ENCODE results near the gene TFF1.

TFF1 gene

DNA sequence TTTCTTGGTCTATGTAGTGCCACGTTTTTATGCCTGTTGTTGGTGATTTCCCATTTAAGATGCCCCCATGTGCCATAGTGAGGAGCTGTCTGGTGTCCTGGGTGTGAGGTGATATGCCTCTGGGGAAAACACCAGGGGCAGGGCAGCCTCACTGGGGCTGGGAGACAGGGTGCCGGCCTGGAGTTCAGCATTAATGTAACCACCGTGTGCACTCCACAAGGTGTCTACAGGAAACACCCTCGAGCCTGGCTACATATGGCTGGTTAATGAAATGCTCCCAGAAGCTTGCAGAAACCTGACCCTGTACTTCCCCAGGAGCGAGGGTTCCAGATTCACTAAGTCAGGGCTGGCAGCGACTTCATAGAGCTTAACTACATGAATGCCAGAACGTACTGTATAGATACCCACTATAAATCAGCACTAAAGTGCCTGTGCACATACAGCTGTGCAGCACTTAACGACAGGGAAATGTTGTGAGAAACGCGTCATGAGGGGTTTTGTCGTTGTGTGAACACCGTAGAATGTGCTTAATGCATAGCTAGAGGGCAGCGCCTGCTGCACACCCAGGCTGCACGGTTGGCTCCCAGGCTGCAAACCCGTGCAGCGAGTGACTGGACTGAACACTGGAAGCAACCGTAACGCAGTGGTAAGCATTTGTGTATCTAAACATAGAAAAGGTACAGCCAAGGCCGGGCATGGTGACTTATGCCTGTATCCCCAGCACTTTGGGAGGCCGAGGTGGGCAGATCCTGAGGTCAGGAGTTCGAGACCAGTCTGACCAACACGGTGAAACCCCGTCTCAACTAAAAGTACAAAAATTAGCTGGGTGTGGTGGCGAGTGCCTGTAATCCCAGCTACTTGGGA lies 25.9 kb downstream of the TFF1 start:
- no peak for DNase-seq

DNA sequence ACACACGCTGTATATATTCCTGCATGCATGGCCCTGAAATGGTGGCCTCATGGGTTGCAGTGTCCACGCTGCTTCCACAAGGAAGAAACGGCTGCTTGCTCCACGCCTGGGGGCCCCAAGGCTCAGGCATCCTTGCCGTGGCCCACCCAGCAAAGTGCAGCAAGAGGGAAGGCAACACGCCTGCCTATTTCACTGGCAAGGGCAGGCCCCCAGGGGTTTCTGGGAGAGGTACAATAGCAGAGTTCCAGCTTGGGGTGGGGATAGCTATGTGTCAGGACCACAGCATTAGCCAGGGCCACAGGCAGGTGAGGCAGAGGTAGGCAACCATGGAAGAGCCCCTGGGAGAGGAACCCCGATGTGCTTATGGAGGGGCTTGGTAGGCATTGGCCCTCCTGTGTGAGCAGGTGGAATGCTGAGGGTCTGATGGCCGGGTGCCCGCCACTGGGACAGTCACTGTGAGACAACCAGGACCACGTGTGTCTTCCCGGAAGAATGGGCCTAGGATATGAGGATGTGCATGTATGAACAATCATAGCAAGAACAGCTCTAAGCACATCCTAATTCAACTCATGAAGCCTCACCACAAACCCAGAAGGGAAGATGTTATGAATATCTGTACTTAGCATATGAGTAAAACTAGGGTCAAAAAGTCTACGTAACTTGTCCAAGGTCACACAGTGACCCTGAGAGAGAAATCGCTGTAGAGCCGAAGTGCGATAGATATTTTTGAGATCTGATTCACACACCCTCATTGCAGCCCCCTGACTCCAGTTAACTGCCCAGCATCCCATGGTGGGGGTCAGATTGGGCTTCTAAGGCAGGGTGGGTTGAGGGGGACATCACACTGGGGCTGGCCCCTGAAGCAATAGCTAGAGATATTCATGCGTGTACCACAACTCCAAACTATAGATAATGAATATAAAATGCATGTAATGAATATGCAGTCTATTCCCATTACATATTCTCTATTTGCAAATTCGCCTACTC lies 27.3 kb downstream of the TFF1 start:
- no peak for DNase-seq

DNA sequence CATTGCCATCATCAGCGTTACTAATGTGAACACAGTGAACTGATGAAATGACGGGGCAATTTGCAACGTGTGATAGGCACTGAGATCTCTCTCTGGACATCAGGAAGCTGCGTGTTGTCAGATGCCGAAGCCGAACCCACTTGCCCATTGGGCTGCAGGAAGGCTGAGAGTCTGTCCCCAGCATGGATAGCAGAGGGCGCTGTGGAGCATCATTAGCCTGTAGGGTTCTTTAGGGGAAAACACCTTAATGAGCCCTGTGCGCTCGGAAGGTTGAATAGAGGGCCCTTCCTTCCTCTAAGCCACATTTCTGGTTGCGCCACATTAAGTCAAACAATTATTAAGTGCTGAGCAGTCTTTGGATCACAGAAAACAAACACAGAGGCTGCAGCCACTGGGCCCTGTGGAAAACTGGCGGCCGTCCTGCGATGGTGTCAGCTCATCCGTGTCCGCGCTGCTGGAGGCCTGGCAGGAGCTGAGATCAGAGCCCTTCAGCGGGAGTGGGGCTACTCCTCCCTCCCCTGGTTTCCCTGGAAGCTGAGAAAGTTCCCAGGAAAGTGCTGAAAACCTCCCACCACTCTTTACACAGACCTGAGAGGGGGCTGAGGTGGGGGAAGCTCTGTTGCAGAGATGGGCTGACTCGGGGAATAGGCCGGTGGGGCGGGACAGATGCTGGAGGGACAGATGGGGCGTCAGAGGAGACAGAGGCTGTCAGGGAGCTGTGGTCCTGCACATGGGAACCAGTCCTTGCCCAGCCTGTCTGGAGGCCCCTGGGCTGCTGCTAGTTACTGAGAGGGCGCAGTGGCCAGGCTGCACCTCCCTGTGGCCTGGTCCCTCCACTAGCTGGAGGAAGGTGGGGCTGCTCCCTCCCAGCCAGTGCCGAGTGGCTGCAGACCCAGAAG lies 28.3 kb downstream of the TFF1 start:
- peak; percentile 8 for DNase-seq

DNA sequence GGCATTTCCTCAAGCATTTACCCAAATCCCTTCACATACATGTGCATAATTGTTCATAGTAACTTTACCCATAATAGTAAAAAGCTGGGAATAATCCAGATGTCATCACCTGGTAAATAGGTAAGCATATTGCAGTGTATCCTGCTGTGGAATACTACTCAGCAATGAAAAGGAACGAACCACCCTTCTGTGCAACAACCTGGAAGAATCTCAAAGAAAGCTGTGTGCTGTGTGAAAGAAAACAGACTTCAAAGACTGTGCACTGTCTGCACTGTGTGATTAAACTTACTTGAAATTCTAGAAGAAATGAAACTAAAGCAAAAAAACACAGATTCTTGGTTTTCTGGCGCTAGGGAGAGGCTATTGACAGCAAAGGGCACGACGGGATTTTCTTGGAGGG lies 29.1 kb downstream of the TFF1 start:
- DNase-seq = no peak

DNA sequence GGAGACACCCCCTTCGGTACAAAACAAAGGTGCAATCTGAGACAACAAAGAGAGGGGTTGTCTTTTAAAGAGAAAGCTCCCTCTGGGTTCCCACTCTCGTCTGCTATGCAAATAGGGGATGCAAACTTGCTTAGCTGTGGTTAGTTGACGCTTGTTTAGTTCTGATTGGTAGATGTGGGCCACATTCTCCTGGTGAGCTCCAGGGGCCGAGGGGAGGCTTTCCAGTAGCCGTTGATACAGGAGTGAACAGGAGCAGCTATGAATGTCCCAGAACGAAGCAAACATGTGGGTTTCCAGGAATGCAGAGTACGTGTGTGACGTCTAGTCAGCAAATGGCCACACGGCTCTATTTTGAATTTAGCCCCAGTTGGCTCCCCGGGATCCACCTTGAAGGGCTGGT lies 30.3 kb downstream of the TFF1 start:
- peak; percentile 2 for DNase-seq

DNA sequence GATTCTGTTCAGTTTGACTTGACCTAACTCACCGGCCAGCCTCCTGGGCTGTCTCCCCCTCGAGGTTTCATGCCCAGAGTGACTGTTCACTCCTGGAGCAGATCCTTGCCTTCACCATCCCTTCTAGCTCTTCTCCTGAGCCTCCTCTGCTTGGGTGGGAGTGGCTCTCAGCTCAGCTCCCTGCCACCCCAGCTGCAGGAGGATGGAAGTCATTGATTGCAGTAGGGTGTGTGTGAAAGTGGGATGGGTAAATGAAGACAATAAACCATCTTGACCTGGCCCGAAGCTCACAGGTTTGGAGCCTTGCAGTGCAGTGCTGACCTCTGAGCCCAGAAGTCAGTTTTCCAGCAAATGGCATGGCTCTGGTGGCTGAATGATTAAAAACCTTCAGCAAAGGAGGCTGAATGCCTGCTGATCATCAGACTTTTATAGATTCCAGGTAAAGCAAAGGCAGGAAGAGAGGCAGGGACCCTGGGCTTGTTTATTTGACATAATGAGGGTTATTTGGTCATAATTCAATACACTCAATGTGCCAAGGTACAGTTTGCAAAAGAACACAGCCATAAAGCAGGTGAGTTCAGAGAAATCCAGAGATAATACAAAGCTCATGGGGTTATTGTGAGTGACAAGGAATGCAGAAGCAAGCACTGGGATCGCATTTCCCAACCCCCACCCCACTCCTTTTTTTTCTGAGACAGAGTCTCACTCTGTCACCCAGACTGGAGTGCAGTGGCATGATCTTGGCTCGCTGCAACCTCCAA lies 33.6 kb downstream of the TFF1 start:
- no peak for DNase-seq

DNA sequence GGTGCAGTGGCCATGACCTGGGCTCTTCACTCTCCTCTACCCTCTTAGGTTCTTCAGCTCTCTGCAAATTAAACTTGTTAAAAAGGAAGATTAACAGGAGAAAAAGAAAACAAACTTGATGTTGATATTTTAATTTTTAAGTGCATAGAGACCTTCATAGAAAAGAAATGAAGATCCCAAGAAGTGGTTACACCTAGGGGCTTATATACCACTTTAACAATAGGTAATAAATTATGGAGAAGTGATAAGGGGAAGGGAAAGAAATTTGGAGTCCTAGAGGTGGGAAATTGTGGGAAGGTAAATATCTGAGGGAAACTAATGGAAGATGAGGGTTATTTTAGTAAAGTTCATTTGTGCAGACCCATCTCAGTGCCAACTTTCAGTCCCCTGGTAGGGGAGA lies 34.7 kb downstream of the TFF1 start:
- DNase-seq = no peak

DNA sequence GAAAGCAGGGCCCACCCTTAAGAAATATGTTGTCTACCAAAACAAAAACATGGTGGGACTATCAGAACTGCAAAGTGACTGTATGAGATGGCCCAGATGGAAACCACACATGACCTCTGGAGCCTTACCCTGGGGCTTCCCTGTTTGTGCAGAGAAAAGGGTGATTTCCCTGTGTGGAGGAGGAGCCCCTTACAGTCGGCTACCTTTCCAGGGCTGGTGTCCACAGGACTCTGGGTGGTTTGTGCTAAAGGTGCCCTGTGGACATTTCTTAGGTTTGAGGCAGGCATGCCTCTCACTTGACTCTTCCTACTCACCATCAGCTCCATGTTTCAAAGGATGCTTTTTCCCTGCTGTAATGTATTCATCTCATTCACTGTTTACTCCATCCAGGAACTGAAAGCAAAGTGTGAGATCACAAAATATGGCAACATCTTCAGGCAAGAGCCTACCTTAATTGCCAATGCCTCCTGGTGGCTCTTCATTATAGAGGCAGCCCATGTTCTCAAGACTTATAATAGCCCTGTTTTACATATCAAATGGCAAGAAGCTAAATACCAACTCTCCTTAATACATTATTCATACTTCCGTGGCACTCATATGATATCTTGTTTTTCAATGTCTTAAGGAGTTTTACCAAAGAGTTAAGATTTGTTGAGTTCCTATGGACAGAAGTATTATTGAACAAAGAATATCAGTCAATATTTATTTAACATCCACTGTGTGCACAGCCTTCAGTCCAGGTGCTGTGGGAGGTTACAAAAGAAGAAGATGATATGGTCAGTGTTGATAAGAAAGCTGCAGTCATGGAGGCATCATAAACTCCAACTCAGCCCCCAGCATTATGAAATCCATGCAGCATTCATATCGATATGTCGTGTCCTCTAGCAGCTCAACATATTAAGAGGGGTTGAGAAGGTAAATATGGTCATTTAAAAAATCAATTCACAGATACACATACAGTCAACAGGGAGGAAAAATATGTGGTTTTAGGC lies 35.7 kb downstream of the TFF1 start:
- no peak for DNase-seq

DNA sequence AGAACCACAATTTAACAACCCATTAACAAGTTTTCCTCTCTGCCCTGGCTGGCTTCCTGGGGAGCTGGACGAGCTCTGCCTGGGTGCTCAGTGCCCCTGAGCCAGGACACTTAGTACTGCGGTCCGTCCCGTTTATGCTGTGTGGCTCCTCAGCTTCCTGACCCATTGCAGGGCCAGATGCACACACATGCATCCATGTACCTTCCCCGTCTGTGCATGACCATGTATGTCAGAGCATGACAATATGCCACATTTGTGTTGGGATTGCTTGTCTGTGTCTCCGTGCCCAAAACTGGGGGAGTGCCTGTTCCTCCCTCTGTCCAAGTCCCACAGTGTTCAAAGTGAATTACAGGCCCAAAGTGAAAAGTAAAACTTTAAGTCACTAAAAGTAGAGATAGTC lies 41.4 kb downstream of the TFF1 start:
- DNase-seq = no peak

DNA sequence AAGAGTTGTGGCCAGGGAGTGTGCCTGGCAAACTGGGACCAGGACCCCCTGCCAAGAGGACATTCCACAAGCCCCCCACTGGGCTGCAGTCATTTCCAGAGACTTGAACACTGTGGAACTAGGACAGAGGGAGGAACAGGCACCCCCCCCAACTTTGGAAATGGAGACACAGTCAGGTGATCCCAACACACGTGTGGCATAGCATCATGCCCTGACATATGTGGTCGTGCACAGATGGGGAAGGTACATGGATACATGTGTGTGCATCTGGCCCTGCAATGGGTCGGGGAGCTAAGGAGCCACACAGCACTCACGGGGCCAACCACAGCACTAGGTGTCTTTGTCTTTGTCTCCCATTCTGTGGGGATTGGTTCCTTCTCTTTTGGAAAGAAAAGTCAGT lies 44.5 kb downstream of the TFF1 start:
- DNase-seq = no peak

DNA sequence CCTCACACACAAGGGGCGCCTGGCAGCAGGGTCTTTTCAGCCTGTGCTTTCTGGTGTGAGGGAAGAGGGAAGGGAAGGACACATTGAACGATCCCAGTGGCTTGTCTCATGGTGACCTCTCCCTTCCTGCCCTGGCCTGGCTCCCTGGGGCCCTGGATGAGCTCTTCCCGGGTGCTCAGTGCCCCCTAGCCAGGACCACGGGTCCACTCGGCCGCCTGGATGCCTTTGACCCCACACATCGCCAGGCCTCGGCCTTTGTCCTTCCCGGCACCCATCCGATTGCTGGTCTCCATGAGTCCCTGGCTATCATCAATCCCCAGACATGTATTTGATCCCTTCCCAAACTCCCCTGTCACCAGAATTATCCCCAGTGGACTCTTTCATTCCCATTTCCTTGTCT lies 45.1 kb downstream of the TFF1 start:
- no peak for DNase-seq

DNA sequence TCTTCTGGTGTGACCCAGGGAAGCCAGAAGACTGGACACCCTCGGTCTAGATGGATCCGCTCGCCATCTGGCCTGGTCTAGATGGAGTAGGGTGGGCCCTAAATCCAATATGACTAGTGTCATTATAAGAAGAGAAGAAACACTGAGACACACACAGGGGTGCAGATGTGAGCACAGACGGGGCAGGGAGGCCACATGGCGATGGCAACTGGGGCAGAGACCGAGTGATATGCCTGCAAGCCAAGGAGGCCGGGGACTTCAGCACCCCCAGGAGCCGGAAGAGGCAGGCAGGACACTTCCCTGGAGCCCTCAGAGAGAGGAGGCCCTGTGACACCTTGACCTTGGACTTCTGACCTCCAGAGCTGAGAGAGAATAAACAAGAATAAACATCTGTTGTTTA lies 45.5 kb downstream of the TFF1 start:
- DNase-seq = no peak

DNA sequence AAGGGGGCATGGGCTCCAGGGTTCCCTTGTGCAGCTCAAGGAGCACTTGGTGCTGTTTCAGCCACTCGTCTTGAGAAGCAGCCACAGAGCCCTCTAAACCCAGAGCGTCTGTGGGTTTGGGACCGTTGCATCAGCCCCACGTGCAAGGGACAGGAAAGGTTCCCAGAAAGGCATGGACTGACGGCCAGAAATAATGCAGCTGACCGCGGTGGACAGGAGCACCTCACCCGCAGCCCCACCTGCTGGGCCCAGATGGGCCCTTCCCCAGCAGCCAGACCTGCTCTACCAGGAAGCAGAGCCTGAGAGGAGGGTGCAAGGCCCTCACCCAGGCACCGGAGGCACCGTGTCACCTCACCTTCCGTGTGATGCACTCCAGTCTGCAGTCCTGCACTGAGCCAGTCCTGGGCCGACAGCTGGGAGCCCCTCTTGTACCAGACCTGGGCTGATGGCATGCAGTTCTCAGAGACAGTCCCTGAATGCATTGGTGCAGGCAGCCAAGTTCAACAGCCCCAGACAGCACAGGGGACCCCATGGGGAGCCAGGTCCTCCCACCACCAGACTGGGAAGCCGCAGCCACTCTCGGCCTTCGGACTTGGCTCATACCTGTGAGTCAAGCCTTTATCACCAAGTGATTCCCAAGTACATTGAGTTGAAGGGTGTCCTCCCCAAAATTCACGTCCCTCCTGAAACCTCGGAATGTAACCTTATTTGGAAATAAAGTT lies 46.3 kb downstream of the TFF1 start:
- DNase-seq = no peak

DNA sequence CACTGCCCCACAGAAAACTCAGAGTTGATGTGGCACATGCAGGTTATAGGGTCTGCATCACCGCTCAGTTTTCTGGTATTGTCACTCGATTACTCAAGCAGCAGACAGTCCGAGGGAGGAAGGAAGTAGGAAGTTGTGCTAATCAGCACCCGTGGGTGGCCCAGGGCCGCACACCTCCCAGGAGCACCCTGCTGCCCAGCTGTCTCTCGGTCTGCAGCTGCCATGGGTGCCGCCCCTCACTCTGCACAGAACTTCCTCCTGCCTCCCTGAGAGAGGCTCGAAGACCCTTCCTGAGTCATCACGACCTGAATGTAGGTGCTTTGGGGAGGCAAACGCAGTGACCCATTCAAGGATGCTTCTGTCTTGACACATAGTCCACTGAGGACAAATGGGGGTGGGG lies 47.0 kb downstream of the TFF1 start:
- DNase-seq = no peak

DNA sequence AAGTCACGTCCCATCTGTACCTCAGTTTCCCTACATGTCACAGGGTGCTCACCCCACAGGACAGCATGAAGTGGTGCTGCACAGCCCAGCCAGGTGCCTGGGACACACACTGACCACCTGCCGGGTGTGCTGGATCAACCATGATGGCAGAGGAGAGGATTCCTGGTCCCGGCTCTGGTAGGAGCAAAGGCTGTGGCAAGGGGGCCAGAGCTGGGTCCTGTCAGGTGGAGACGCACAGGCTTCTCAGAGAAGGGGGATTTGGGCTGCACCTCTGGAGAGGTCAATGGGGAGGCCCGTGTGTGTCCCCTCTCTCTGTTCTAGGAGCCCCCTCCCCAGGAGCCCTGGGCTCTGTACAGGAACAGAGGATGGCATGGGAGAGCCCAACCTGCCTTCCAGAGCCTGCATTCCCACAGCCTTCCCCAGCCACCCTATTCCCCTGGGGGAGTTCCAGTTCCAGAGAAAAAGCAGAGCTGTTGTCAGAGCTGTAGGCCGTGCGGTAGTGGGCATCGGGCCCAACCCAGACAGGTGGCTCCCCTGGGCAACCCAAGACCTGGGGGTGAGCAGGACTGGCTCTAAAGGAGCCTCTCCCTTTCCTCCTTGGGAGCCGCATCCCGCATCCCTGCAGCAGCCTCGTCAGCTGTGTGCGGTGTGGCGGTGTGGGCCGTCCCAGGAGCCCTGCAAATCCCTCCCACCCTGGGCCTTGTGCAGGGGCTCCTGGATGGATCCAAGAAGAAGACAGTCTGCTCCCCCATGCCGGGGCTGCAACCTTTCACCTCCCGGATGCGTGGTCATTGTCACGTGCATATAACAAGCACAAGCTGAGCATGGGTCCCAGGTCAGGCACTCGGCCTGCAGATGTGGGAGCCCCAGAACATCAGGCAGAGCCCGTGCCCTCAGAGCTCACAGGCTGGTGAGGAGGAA lies 48.2 kb downstream of the TFF1 start:
- DNase-seq = no peak

DNA sequence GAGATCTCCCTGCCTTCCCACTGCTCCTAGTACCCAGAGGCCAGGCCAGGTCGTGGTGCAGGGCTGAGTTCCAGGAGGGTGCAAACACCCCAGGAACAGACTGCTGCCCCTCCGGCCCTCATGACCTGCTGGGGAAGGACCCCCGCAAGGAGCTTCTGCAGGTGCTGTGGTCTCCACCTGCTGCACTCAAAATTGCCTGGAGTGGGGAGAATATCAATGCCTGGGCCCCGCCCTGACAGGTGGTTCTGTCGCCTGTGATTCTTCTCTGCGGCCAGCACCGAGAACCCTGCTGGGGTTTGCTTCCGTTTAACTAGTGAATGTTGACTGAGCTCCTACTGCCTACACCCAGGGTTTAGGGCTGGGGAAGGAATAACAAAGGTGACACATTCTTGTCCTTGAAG lies 49.0 kb downstream of the TFF1 start:
- no peak for DNase-seq

DNA sequence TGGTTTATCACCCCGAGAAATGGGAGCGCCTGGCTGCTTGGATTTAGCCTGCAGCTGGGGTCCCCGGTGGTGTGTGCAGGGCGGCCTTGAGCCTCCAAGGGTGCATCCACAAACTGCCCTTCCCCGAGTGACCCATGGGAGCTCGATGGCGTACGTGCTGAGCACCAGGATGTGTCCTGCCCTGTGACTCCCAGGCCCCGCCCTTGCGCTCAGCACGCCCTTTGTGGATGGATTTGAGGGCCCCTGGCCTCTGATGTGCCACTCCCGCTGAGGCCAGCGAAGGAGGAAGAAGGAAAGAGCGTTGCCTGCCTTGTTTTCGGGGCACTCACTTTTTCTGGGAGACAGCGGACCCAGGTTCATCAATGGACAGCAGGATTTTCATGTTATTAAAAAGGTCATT lies 49.4 kb downstream of the TFF1 start:
- DNase-seq = no peak

DNA sequence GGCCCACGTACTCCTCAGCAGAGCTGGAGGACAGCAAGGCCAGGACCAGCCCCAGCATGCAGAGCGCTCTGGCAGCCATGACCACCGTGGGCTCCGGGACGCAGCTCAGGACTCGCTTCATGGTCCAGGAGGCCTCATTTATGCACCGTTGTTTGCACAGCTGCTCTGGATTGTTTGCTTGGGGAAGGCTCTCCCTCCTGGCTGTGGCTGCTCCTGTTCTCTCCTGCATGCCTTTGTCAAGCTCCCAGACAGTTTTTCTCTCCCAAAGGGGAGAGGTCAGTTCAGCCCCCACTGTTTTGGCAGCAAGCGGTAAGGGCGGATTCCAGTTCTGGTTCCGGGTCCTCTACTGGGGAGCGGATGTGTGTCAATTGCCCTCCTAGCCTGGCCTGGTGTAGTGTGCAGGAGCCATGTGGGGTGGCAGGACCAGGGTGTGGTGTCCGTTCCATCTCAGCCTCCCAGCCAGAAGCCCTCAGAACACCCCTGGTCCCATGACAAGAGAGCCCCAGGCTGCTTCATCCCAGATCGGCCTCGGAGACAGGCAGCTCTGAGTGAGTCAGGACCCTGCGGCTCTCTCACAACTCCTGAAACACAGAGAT lies 50.9 kb downstream of the TFF1 start, which contains the start of gene TFF3:
TFF3 (minus strand) TSS at position 114 of the 596 bp plus-strand sequence; CDS start at position 79, 35 bp downstream.
- no peak for DNase-seq
